Measurements from ENCODE around the gene NPBWR2.

NPBWR2 gene, protein sequence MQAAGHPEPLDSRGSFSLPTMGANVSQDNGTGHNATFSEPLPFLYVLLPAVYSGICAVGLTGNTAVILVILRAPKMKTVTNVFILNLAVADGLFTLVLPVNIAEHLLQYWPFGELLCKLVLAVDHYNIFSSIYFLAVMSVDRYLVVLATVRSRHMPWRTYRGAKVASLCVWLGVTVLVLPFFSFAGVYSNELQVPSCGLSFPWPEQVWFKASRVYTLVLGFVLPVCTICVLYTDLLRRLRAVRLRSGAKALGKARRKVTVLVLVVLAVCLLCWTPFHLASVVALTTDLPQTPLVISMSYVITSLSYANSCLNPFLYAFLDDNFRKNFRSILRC

DNA sequence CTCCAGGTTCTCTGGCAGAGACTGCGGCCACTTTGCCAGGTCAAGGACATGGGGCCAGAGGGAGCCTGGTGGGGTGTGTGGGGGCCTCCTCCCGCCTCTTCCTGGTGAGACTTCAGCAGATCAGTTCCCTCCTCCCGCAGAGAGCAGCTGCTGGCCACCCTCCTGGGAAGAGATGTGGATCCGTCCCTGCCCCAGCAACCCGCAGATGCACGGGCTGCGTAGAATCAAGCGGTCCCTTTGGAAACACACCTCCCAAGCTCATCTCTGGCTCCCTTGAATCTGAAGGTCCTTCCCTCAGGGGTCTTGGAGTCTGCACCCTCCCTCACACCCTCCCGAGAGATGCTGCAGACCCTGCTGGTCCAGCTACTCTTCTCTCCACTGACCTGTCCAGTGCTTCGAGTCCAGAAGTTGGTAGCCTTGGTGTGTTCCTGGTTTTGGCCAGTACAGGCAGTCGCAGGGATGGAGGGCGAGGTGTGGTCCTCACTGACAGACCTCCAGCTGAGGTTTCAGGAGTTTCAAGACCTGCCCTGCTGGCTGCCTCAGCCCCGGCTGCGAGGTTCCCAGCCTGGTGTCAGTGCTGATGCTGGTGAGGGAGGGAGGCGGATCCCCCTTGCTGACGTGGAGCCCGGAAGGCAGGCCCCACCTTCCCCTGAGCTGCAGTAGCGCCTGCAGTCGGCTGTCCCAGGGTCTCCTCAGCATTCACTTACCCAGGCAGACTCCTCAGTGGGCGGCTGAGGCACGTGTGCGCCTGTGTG lies at the start of gene NPBWR2:
NPBWR2 (minus strand) TSS at position 585 of the 755 bp plus-strand sequence. CDS start 734 bp downstream, outside the sequence.
- no peak for DNase-seq

DNA sequence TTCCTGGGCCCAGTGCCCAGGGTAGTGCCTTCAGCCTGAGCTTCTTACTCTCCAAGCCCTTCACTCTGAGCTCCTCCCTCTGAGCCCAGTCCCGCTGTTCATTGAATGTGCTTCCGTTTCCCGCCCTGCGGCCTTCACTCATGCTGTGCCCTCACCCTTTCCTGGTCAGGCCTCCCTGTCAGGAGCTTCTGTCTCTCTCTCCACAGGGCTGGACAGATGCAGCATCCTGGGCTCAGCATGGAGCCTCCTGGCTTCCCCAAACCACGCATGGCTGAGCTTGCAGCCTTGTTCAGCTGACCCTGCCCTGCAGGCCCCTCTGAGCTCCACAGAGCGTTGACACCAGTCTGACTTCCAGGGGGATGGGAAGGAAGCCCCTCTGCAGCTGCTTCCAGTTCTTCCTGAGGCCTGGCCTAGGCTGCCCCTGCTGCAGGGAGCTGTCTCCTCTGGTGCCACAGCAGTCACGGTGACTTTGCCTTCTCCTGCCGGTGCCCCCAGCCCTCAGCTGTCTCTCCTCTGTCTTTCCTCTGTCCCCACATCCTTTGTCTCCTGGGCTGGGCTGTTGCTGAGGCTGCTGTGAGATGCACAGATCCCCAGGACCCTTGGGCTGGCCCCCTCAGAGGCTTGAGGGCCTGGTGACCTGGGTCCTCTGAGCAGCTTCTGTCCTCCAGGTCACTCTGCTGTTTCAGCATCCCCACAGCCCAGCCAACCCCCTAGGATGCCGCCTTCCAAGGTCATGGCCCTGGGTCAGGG lies 48.9 kb upstream of the NPBWR2 start:
- no peak for DNase-seq

DNA sequence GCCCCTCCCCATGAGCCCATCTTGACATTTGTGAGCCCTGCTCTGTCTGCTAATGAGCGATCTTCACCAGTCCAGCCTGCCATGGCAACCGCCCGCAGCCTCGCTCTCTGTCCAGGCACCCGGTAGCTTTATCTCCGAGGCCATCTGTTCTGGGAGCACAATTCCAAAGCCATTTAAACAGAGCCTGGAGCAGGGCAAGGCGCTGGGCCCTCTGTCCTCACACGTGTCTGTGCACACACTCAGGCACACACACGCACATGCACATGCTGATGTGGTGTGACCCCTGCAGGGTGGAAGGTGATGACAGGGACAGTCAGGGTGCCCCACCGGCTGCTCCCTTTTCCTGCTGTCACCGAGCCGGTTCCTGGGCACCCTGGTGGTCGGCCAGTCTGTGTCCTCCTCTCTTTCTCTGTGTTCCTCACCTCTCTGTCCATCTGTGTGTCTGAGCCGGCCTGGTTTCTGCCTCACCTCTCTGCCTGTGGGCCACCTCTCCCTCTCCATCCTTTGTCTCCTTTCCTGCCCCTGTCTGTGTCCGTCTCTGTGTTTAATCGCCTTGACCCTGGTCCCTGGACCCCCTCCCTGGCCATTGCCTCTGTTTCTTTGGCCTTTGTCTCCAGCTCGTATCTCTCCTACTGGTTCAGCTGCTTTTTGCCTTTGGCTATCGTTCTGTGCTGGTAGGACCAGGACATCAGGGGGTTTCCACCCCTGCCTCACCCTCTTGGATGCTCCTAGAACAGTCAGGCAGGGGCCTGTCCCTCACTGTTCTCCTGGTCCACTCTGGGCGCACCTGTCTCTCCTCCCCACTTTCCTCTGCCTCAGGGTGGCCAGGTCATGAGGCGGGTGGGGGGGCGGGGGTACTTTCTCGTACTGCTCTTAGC lies 48.1 kb upstream of the NPBWR2 start:
- DNase-seq: no peak

DNA sequence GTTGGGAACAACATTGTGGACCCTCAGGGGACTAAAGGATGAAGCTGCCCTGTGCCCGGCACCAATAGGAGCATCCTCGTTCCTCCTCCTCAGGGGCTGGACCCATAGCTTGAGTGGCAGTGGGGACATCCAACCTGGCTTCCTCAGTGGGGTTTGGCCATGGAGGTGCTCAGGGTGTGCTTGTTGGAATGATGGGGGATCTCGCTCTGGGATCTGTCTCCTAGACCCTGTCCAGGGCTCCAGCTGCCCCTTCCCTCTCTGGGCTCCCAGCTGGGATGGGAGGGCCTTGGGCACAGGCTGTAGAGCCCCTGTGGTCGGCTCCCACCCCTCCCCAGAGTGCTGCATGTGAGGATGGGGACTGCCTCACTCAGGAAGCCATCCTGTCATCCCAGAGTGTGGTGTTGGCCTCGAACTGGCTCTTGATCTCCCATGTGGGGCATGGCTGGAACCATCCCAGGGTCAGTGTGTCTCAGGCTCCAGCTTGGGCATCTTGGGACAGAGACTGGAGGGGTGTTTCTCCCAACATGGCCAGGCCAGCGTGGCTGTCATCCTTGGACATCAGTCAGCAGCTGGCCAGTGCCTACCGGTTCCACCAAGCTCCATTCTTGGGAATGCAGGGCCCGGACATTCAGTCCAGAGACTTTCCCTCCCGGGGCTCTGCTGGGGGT lies 47.4 kb upstream of the NPBWR2 start:
- no peak for DNase-seq

DNA sequence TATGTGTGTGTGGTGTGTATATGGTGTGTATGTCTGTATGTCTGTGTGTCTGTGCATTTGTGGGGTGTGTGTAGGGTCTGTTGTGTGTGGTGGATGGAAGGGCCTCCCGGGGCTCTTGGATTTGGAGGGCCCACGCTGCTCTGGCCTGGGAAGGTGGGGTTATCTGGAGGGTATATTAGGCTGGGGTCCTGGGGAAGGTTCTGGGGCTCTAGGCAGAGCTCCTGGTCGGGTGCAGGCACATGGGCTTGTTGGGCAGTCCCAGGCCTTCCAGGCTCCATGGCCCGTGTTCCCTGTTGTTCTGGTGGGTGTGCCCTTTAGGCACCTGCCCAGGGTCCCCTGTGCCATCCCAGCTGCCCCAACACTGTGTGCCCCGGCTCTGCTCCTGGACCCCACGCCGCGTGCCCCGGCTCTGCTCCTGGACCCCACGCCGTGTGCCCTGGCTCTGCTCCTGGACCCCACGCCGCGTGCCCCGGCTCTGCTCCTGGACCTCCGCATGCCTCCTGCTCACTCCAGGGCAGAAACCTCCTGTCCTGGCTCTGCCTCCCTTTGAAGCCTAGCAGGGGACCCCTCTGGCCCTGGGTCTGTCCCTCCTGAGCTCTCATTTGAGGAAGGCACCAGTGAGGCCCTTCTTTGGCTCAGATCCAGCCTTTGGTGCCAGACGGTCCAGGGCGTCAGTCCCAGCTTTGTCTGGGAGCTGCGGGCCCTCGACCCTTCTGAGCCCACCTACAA lies 46.7 kb upstream of the NPBWR2 start:
- DNase-seq: no peak

DNA sequence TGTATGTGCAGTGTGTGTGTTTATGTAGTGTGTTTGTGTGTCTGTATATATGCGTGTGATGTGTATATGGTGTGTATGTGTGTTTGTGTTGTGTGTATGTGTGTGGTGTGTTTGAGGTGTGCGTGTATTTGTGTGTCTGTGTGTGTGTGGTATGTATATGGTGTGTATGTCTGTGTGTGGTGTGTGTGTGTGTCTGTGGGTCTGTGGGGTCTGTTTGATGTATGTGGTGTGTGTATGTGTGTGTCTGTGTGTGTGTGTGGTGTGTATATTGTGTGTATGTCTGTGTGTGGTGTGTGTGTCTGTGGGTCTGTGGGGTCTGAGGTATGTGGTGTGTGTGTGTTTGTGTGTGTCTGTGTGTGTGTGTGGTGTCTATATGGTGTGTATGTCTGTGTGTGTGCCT lies 46.0 kb upstream of the NPBWR2 start:
- DNase-seq: no peak

DNA sequence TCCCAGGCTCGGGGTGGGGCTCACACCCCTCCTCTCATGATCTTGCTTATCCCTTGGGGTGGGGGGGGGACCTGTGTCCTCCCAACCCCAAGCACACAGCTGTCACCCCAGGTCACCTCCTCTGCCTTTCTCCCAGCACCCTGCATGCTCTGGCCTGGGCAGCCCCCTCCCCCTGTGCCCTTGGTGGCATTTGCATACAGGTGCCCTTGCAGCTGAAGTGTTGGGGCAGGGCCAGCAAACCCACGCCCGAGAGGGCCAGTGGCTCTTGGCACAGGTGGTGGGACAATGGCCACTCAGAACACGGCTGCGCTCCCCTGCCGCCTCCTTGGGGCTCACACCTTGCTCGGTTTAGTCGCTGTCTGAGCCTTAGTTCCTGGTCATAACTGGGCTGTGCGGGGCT lies 45.5 kb upstream of the NPBWR2 start:
- no peak for DNase-seq

DNA sequence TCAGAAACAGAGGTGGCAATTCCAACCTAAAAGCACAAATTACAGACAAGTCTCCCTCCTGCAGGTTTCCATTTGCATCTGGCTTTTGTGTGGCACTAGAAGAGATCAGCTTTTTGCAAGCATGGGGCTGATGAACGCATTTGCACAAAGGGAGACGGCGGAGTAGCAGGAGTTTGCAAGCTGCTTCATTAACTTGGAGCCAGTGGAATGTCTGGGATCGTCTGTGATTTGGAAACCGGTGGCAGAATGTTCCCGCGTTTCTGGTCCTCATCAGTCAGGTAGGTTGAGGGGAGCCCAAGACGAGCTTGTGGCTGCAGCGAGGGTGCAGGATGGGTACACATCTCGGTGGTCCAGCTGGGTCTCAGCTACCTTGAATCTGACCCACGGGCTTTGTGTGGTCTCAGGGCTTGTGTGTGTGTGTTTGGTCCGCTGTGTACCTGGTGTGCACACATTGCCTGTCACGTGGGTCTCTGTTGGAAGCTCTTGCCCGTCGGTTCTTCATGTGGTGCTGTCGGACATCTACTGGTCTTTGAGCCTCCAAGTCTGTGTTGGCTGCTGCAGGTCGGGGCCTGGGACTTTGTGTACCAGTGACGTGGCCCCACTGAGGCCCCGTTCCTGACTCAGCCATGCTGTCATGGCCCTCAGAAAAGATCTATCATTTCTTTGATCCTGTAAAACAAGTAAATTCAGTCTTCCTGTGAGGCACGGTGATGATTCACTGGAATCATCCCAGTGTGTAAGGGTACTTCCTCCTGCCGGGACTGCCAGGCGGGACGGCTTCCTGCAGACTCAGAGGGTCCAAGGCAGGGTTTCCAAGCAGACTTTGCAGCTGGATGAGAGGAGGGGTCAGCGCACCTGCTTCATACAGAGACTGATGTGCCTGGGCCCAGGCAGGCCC lies 44.5 kb upstream of the NPBWR2 start:
- DNase-seq: no peak

DNA sequence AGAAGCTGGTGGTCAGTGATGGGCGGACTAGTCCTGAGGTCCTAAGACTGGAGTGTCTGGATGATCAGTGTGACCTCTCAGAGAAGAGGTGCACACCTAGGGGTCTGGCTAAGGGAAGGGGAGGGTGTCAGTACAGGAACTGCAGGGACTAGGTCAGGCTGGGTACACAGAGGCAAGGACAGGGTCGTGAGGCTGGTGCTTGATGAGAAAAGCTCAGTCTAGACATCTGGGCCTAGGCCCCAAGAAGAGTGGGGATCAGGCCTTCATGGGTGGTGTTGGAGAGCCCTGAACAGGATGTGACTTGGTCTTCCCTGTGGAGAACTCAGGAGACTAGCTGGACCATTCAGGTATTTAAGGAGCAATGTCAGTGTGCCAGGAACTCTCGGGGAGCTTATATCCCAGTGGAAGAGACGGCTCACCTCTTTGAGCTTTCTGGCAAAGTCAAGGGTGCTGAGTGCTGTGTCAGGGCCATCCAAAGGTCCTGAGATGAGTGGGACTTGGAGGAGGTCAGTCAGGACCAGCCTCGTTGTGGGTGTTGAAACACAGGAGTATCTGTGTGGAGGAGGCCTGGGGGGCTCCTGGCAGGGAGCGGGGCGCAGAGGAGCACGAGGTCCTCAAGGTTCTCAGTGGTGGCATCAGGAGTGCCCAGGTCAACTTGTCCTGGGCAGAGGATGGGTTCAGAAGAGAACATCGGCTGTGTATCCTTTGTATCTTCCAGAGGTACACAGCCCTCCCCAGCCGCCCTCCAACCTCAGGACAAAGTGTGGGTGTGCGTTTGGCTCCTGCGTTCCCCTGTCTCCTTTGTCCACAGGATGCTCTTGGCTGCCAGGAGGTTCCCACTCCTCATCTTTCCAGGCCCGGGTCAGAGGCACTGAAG lies 43.6 kb upstream of the NPBWR2 start:
- no peak for DNase-seq

DNA sequence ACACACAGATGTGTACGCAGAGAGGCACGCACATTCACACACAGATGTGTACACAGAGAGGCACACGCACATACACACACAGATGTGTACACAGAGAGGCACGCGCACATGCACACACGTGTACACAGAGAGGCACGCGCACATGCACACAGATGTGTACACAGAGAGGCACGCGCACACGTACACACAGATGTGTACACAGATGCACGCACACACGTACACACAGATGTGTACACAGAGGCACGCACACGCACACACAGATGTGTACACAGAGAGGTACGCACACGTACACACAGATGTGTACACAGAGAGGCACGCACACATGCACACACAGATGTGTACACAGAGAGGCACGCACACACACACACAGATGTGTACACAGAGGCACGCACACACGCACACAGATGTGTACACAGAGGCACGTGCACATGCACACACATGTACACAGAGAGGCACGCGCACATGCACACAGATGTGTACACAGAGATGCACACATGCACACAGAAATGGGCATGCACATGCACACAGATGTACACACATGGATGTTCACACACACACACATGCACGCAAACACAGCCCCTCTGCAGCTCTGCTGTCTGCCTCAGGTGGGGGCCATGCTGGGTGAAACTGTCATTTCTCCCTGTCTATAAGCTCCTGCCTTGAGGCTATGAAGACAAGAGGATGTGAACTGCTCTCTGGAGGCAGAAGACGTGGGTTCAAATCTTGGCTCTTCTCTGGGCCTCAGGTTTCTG lies 42.6 kb upstream of the NPBWR2 start:
- DNase-seq: no peak

DNA sequence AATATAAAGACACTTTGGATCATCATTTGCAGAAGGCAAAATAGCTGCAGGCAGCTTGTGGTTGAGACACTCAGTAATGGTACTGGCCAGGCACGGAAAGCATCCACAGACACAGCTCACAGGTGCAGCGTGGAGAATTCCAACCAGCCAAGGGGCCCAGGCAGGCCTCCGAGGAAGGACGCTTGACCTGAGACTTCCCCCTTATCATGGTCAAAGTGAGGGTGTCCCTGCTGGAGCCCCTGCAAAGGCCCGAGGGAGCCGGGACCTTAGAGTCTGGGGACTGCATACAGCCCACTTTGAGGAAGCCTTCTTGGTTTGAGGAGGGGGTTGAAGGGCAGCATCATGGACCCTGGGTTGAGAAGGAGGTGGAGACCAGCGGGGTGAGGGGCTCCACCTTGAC lies 41.8 kb upstream of the NPBWR2 start:
- DNase-seq: no peak

DNA sequence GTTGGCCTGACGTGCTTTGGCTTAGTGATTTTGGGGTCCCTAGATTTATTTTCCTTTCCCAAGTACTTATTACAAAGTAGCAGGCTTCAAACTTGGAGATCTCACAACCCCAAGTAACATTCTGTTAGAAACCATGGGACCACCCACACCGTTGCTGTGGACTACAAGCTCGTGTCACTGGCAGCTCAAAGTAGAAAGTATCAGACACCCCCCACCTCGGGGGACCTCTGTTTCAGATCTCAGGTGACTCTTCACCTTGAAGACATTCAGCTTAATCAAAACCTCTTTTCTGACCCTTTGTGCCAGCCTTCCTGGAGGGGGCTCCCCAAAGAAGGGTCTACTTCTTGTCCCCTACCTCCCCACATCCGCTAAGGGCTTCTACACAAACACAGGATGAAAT lies 41.2 kb upstream of the NPBWR2 start:
- DNase-seq: no peak

DNA sequence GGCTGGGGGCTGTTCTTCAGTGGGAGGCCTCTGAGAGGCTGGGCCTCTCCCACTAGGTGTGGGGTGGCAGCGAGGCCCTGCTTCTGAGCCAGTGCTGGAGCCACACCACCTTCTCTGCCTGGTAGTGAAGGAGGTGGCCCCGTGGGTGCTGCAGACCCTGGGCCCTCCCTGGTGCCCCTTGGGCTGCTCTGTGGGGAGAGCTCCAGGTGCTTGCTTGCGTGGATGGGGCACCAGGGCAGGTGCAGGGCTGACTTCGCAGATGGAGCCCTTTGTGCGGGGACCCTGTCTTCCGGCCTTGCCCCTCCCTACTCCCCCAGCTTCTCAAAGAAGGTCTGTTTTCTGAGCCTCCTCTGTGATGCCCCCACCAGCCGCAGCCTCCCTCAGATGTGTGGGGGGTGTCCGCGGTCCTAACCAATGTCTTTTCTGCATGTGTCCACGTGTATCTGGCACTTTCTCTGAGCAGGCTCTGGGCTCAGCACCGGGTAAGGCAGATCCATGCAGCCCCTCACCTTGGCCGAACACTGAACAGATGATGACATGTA lies 39.6 kb upstream of the NPBWR2 start:
- DNase-seq: no peak

DNA sequence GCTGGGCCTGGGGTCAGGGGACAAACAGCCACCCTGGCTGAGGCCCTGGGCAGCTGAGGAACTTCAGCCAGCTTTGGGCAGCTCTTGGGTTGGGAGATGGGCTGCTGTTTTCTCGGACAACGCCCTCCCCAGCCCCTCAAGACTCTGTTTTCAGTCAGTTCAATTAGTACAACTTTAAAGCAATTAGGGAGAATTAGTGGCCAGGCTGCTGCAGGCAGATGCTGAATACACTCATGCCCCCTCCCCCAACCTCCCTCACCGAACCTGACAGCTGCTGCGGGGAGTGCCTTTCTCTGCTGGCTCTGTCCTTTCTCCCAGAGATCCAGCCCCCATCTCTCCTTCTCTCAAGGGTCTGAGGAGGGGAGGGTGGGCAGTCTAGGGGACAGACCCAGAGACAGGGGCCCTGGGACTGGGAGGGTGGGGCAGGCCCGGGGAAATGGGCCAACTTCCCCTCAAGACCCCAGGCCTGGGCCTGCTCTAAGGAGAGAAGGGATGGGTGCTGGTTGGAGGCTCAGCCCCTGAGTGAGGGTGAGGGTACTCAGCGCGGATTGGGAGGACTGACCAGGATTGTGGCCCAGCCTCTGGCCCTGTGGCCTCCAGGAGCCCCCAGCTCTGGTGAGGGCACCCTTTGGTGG lies 39.1 kb upstream of the NPBWR2 start:
- DNase-seq: no peak

DNA sequence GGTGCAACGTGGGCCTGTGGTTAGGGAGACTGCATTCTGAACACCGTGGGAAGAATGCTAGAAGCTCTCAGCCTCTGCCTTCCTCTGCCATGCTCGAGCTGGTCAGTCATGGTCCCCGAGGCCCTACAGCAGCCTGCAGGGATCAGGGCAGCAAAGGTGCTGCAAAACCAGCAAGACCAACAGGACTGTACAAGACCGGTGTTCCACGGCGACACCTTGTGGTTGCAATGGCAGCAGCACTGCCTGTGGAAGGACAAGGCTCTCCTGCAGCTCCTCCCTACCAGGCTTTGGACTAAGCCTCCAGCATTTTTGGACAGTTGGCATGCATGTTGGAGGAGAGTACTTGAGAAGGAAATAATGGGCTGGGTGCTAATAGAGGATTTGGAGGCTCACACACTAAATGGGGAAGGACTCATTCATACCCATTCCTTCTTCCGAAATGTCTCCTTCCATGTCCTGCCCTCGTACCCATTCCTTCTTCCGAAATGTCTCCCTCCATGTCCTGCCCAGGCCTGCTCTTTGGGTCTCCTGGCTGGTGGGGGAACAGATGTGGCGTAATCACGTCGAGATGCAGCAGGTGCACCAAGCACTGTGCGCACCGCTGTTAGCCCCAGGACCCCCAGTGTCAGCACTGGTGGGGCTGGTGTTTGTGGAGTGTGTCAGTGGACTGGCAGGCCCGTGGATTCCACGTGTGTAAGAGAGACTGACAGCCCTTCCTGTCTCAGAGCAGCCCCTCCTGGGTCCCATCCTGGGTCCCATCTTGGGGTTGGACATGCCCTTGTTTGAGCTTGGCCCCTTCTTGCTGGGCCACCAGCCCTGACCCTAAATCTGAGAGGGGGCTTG lies 38.3 kb upstream of the NPBWR2 start:
- no peak for DNase-seq

DNA sequence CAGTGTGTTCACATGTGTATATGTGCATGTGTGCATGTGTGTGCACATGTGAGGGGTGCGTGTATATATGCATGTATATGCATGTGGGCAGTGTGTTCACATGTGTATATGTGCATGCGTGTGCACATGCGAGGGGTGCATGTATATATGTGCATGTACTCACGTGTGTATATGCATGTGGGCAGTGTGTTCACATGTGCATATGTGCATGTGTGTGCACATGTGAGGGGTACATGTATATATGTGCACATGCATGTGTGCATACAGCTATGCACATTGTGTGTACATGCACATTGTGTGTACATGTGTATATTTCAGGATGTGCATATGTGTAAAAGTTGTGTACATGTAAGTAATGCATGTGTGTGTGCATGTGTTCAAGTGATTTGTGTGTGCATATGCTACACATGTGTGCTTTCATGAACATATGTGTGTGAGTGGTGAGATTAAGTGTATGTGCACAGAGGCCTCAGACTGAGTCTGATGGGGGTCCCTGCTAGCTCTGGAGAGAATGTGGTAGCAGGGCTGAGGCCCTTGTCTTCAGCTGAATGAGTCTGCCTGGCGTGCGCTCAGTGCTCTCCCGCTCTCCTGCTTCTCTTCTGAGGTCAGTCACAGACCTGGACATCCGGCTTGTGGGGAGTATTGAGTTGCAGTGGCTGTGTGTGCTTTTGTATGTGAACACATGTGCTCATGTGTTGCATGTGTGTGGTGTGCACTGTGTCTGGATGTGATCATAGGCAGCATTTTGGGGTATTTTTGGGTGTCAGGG lies 37.0 kb upstream of the NPBWR2 start:
- DNase-seq: no peak

Data from NCI-H446 (cell line).